Measurements from ENCODE around the gene AGAP2. TPM values are rescaled to one million over a fixed set of nuclear protein-coding genes. Genes with fewer than 3 reads are reported as not detected.
A peak's percentile ranks its signal among the peaks of the same experiment; 100 is the strongest.
"Not testable (repeated sequence)": the region's sequence is repeated elsewhere in the genome, so short reads cannot be mapped to it uniquely, and the experiment has no call there.

Gene AGAP2
- total RNA-seq, result 25.7 TPM

DNA sequence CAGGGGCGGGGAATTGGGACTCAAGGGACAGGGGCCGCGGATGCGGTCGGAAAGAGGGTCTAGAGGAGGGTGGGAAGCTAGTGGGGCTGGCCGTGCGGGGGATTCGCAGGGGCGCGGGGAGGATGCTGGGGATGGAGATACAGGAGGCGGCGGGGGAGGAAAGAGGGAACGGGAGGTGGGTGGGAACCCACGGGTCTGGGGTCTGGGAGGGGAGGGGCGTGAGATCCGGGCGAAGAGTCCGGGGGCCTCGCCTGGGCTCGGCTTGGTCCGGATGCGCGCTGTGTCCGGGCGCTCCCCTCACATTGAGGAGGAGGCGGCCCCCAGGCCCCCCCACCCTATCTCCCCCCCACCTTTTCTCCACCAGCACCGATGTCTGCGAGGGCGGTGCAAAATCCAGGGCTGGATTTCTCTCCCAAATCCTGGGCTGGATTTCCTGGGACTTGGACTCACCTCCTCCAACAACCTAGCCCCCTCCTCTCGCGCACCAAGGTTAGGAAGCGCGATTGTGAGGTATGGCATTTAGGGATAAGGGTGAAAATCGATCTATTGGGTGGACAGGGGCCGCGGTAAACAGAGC, at the start of gene AGAP2:
AGAP2 (minus strand) TSS at position 82 of the 577 bp plus-strand sequence. CDS start 496 bp downstream, outside the sequence.
- DNase-seq (ENCODE audit: low spot score in 2 of 2) (peak; percentile 58 to 59), FAIRE-seq (no peak)

DNA sequence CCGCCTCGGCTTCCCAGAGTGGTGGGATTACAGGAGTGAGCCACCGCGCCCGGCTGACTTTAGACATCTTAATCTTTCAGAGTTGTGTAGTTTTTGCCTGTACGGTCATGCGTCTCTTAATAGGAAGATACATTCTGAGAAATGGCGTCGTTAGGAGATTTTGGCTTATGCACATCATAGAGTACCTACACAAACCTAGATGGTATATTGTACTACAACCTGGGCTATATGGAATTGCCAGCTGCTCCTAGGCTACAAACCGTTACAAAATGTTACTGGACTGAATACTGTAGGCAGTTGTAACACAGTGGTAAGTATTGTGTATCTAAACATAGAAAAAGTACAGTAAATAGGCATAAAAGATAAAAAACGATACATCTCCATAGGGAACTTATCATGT, 45.3 kb upstream of the AGAP2 start:
- FAIRE-seq (no peak), DNase-seq (ENCODE audit: low spot score in 2 of 2) (no peak)

DNA sequence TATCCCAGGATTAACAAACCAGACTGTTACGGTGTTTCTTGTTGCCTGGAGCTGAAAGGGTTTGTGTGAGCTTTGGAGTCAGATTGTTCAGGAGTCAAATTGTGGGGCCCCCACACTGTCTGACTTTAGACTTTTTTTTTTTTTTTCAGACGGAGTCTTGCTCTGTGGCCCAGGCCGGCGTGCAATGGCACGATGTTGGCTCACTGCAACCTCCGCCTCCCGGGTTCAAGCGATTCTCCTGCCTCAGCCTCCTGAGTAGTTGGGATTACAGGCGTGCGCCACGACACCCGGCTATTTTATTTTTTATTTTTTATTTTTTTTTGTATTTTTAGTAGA, 44.9 kb upstream of the AGAP2 start:
- FAIRE-seq (no peak), DNase-seq (ENCODE audit: low spot score in 2 of 2) (no peak)

DNA sequence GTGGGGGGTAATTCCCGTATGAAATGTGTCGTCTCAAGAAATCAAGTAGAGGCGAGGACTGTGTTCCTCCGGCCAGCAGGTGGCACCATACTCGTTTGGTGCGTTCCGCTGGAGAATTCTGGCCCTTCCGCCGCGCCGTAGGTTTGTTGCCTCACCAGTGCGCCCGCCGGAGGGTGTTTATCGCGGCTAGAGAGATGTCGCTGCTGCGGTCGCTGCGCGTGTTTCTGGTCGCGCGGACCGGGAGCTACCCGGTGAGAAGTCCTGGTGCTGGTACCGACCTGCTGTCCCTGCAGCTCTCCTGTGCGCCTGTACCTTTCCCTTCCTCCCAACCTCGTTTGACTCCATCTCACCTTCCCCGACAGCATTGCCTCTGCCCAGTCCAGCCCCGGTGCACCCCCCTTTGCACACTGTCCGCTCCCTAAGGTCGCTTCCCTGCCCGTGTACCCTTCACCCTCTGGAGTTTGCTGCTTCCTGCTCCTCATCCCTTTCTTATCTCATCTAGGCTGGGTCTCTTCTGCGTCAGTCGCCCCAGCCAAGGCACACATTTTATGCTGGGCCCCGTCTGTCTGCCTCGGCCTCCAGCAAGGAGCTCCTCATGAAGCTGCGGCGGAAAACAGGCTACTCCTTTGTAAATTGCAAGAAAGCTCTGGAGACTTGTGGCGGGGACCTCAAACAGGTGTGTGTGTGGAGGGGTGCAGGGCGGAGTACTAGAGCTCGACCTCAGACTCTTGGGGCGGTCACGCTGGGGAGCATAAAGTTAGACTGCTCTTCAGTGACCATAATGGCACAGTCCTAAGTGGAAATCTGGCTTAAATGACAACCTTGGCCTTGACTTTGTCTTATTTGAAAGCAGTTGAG, 44.3 kb upstream of the AGAP2 start, which contains the start of gene TSFM:
TSFM (plus strand) TSS at position 180 of the 858 bp plus-strand sequence; CDS start at position 195, 15 bp downstream.
- FAIRE-seq, result no peak
- DNase-seq (ENCODE audit: low spot score in 2 of 2), result peak; percentile 77 to 82

DNA sequence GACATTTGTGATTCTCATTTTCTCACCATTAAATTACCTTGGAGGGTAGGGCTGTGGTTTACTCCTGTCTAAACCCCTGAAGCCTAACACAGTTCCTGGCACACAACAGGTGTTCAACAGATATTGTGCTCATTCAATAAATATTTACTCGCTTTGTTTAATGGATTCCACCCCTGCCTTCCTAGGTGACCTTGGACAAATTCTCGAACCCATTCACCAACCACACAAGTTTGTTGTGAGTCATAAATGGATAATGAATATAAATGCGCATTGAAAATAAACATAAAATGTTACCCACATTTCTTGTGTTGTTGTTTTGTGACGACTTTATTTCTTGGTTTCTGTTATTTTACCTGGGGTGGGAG, 43.7 kb upstream of the AGAP2 start:
- FAIRE-seq (no peak), DNase-seq (ENCODE audit: low spot score in 2 of 2) (no peak)

DNA sequence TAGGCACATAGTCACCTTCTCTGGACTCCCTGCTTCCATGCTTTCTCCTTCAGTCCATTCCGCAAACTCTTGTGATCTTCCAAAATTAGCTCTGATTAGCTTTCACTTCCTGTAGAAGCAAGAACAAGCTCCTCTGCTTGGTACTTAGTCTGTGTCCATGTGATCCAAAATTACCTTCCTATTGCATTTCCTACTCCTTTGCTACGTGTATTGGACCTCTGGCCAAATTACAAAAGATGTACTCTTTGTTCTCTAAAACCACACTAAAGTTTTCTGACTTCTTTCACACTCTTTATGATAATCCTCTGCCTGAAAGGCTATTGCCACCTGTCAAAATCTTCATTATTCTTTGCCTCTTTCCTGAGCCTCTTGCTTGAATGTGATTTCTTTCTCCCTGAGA, 43.3 kb upstream of the AGAP2 start:
- DNase-seq (ENCODE audit: low spot score in 2 of 2) (no peak), FAIRE-seq (no peak)

DNA sequence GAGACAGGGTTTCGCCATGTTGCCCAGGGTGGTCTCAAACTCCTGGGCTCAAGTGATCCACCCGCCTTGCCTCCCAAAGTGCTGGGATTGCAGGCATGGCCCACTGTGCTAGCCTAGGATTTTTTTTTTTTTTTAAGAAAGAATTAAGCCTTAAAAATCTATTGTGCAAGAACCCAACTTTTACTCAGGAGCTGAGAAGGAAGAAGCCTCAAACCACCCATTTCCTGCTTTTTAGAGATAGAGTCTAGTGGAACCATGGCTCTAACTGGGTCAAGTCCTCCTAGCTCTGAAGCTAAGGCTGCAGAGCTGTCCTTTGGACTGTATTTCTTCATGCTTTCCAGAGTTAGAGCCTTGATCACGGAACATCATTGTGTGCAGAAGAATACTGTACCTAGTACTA, 42.7 kb upstream of the AGAP2 start:
- DNase-seq (ENCODE audit: low spot score in 2 of 2), result no peak
- no peak for FAIRE-seq

DNA sequence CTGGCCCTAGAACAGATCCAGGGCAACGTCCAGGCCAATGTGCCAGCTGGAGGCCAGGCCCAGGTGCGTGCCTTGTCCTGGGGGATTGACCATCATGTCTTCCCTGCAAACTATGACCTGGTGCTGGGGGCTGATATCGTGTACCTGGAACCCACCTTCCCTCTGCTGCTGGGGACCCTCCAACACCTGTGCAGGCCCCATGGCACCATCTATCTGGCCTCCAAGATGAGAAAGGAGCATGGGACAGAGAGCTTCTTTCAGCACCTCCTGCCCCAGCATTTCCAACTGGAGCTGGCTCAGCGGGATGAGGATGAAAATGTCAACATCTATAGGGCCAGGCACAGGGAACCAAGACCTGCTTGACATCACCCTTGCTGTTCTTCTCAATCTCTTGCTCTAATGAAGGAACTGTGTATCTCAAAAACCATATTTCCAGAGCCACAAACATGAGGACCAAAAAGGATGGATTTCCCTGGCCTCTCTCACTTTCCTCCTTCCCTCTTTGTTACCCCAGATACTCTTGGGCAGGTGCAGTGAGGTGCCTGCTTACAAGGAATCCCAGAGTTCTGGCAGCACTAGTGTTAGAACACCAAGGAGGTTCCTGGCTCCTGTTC, 41.8 kb upstream of the AGAP2 start:
- DNase-seq (ENCODE audit: low spot score in 2 of 2) (no peak), FAIRE-seq (no peak)

DNA sequence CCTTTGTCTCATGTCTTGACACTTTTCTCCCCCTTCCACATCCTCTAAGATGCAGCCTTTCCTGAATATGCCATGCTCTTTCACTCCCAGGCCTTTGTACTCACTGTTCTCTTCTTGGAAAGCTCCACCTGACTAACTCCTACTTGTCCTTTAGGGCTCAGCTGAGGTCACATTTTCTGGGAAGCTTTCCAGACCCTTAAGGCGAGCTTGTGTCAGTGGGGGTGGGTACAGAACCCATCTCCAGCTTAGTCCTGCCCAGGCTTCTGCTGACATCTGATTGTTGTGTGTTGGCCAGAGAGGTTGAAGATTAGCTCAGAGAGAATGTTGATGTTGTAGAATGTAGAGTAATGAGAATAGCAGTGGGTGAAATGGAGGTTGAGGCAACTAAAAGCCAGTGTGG, 41.2 kb upstream of the AGAP2 start:
- FAIRE-seq (no peak), DNase-seq (ENCODE audit: low spot score in 2 of 2) (no peak)

DNA sequence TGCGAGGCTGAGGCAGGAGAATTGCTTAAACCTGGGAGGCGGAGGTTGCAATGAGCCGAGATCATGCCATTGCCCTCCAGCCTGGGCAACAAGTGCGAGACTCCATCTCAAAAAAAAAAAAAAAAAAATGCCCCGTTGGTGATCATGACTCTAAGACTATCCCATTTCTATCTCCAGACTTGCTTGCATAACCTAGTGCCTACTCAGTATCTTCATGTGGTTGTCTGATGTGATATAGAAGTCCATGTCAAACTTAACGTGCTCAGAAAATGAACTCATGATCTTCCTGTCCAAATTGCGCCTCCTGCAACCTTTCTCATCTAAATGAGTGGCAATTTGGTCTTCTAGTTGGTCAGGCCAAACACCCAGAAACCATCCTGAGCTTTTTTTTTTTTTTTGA, 39.4 kb upstream of the AGAP2 start:
- no peak for DNase-seq (ENCODE audit: low spot score in 2 of 2)
- FAIRE-seq, result no peak

DNA sequence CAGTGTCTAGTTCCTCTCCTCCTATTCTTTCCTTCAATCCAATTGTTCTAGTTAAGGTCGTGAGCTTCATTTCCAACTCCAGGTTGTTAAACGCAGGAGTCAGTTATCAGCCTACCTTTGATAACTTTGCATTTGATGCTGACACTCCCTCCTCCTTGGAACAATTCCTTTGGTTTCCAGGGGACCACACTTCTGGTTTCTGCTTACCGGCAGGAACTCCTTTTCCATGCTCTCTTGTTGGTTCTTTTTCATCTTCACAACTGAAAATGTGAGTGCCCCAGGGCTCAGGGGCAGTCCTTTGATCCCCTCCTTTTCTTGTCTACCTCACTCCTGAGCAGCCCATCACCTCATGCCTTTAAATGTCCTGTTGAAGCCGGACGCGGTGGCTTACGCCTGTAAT, 38.8 kb upstream of the AGAP2 start:
- FAIRE-seq, result no peak
- DNase-seq (ENCODE audit: low spot score in 2 of 2), result no peak

DNA sequence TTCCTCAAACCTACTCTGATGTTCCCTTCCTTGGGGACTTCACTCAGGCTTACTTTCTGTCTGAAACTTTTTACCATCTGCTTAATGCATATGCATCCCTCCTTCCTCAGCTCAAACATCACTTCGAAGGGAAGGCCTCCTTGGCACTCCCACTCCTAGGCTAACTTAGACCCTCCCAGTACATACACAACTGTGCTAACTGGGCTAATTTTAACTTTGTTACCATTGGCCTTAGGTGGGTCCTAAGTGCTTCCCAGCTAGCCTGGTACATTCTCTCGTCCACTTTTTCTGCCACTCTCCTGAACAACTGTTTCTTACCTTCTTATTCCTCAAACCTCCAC, 37.7 kb upstream of the AGAP2 start:
- FAIRE-seq (no peak), DNase-seq (ENCODE audit: low spot score in 2 of 2) (no peak)

DNA sequence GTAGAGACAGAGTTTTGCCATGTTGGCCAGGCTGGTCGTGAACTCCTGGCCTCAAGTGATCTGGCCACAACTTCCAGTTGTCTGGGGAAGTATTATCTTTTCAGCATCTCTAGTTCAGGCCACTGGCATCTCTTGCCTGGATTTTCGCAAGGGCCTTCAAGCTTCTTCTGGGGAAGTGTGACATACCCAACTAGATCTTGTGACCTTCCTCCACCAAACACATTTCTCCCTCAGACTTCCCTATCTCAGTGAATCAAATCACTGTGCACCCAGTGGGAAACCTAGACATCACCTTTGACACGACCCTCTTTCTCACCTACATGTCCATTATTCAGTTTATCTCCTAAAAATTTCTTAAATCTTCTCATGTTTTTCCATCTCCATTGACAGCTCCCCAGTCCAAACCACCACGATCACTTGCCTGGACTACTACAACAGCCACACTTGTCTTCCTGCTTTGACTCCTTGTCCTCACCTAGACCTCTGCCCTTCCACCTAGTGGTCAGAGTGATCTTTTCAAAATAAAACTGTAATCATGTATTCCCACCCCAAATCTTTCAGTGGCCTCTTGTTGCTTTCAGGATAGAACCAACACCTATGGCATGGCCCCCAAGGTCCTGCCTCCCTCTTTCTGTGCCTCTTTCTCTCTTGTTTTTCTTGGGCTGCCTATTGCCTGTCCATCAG, 37.2 kb upstream of the AGAP2 start:
- no peak for FAIRE-seq
- DNase-seq (ENCODE audit: low spot score in 2 of 2), result no peak

DNA sequence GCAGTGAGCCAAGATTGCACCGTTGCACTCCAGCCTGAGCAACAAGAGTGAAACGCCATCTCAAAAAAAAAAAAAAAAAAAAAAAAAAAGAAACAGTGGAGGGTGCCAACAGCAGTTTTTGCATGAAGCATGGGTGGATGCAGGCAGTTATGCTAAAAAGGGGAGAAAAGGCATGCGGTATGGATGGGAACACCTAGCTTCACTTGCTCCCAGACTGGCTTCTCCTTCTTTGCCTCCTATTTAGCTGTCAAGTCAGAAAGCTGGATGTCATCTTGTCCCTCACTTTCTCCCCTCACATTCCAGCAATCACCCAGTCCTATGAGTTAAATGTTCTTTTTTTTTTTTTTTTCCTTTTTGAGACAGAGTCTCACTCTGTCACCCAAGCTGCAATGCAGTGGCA, 36.5 kb upstream of the AGAP2 start:
- DNase-seq (ENCODE audit: low spot score in 2 of 2), result no peak
- FAIRE-seq, result no peak

DNA sequence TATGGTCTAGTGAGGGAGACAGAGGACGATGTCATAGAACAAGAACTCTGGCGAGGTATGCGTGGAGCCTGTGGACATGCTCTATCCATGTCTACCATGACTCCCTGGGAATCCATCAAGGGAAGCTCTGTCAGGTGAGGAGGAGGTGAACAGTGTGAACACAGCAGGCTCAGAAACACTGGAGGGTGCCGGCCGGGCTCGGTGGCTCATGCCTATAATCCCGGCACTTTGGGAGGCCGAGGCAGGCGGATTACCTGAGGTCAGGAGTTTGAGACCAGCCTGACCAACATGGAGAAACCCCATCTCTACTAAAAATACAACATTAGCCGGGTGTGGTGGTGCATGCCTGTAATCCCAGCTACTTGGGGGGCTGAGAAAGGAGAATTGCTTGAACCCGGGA, 36.1 kb upstream of the AGAP2 start:
- FAIRE-seq; DNase-seq (ENCODE audit: low spot score in 2 of 2): not testable (repeated sequence)

DNA sequence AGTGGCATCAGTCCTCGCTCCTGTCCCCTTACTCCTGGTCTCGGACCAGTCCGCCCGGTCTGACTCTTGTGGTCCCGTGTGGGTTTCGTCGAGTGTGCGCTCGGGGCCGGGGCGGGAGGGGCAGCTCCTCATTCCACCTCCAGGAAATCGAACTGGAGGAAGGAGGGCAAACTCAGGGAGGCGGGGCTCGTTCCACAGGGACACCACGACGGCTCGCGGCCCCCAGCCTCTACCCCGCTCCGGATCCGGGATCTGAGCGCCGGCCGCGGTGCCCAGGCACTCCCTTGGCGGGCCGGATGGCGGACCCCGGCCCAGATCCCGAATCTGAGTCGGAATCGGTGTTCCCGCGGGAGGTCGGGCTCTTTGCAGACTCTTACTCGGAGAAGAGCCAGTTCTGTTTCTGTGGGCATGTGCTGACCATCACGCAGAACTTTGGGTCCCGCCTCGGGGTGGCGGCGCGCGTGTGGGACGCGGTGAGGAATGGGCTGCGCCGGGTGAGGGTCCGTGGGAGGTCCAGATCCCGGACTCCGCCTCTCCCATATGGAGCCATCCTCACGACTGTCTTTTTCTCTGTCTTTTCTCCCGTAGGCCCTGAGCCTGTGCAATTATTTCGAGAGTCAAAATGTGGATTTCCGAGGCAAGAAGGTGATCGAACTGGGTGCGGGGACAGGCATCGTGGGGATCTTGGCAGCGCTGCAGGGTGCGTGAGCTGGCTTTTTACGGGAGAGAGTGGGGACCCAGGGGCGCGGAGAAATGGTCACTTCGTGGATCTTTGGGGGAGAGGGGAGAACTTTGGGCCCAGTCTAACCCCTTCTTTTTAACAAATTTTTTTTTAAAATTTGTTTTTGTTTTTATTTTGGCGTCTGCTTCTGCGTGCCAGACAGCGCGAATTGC, 34.1 kb upstream of the AGAP2 start, which contains the start of gene EEF1AKMT3:
EEF1AKMT3 (plus strand) TSS at position 186 of the 894 bp plus-strand sequence; CDS start at position 297, 111 bp downstream.
- FAIRE-seq (no peak), DNase-seq (ENCODE audit: low spot score in 2 of 2) (peak; percentile 56 to 71)

DNA sequence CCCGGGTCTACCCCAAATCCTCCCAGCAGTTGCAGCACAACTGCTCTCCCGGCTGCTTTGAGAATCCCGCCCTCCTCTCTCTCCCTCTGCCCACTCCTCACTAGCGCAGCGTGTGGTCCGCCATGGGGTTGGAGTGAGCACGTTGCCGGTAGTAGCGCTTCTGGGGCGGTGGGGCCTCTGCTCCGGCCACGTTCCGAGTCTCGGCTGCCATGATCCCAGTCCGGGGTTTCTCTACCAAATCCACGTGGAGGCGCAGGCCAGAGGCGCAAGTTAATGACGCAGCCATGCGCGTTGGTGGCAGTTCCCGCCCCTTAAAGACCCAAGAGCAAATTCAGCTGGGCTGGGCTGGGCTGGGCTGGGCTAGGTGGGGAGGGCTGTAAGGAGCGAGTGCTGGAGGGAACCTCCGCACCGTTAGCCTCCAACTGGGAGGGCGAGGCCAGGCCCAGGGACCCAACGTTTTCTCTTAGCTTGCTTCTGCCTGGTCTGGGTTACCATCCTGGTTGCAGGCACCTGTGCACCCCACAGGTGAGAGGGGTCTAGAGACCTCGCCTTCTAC, 33.4 kb upstream of the AGAP2 start, which contains the start of gene METTL1:
METTL1 (minus strand) TSS at position 233 of the 556 bp plus-strand sequence; CDS start at position 211, 22 bp downstream.
- DNase-seq (ENCODE audit: low spot score in 2 of 2) (peak; percentile 96 to 97), FAIRE-seq (no peak)

DNA sequence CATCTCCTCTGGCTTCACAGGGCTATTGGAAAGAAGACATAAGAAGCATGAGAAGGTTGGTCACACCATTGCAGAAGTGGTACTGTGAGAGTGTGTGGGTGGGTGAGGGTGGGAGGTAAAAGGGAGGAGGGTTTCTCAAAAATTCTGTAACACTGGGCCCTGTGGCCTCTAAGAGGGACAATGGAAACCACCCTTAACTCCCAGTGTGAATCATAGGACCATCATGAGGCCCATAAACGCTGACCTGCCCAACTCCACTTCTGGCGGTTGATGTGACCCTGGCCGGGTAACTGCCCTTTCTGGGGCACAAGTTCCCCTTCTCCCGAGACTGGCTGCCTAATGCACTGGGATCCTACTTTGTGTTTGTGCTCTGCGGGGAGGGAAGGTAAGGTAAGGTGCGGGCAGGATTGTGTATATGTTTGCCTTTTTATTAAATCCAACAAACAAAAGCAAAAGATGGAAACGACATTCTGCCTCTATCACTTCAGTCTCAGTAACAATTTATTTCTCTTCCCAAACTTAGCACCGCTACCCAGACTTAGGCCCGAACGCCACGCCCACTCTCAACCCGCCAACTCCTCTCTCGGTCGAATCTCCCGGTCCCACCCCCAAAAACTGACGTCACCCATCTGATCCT, 32.8 kb upstream of the AGAP2 start:
- no peak for FAIRE-seq
- peak in 1 of 2 donors; percentile 78 for DNase-seq (ENCODE audit: low spot score in 2 of 2)

DNA sequence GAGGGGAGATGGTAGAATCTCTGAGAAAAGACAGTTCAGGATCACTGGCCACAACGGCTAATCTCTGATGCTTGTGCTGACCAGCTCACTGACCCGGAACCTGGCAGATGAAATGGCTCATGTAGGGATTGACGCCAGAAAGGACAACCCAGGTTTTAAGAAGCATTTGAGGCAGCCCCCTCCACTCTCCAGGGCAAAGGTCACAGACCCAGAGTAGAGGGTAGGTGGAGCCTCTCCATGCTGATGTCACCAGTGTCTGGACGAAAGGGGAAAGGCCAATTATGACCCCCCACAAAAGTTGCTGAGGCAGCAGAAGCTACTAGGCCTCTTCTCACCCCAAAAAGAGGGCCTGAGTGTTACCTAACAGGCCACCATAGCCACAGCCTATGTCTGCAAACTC, 32.2 kb upstream of the AGAP2 start:
- FAIRE-seq (no peak), DNase-seq (ENCODE audit: low spot score in 2 of 2) (no peak)

Data from frontal cortex (tissue), 4 donors.